Vagina (tissue), 2 donors: ENCODE results near the gene CHST6.

Source experiments
- CTCF ChIP-seq, 3 experiments: fragments of 450-650 bp in 2 of 3; fragments of 200-600 bp in 1 of 3; sonication (generic) in 1 of 3; IDR thresholded peaks; one replicate each; pipeline ENCODE4 v1.5.1; 2017 to 2019; ENCODE audit warnings: antibody characterized with exemption in 3 of 3, mild to moderate bottlenecking in 2 of 3, moderate library complexity in 2 of 3
- POLR2A ChIP-seq, 2 donors: fragments of 450-650 bp; IDR thresholded peaks; one replicate each; pipeline ENCODE4 v1.6.1; 2017; ENCODE audit warnings: antibody characterized with exemption in 2 of 2, mild to moderate bottlenecking in 2 of 2, moderate library complexity in 2 of 2
- POLR2AphosphoS5 ChIP-seq, 2 donors: sonication (generic); formaldehyde crosslinking; IDR thresholded peaks; one replicate each; pipeline ENCODE4 v1.9.0; 2017; ENCODE audit warnings: antibody characterized with exemption in 2 of 2, mild to moderate bottlenecking in 2 of 2, low read depth in 1 of 2; ENCODE audit not compliant: insufficient read depth in 1 of 2

GRCh38 chr16:75501359-75501758 is 6.1 kb upstream of the CHST6 start:
- no peak for TF ChIP-seq POLR2A (IDR thresholded peaks at IDR 0.05)
- no peak for TF ChIP-seq CTCF (IDR thresholded peaks at IDR 0.05)
- TF ChIP-seq POLR2AphosphoS5 (IDR thresholded peaks at IDR 0.05; ENCODE audit: insufficient read depth in 1 of 2, low read depth in 1 of 2), result no peak
